AG04450 (cell line): Measurements from ENCODE around the gene UBE2F. TPM values are rescaled to one million over a fixed set of nuclear protein-coding genes. Genes with fewer than 3 reads are reported as not detected.

Experiments used
- CTCF ChIA-PET: fragments of 300-600, 350-600 bp; formaldehyde crosslinking; extraction: SDS; loops from one replicate; lab custom pipeline; 2022; ENCODE audit warnings: antibody characterized with exemption, inconsistent platforms; lab: Charles Lee
- POLR2A ChIA-PET: fragments of 350-600 bp; formaldehyde crosslinking; extraction: SDS; loops from one replicate; lab custom pipeline; 2021; ENCODE audit warnings: antibody characterized with exemption, inconsistent platforms; lab: Yijun Ruan, JAX
- DNase-seq: peaks from one replicate; pipeline ENCODE4 v3.0.0-alpha.2; 2011; ENCODE audit warnings: low read depth, low spot score
- H3K27ac ChIP-seq: one replicate; pipeline ENCODE4 v1.5.1; 2012; ENCODE audit warnings: low read depth, low read length, control low read depth
- H3K27me3 ChIP-seq: one replicate; pipeline ENCODE4 v1.6.0; 2012; ENCODE audit warnings: low read length; ENCODE audit not compliant: control insufficient read depth, insufficient read depth
- H3K4me3 ChIP-seq: 2 replicates; pipeline ENCODE4 v1.5.1; 2011; ENCODE audit warnings: mild to moderate bottlenecking, low read depth, low read length, control low read depth
- H3K9me3 ChIP-seq: 2 replicates; pipeline ENCODE4 v1.5.1; 2012; ENCODE audit warnings: low read length; ENCODE audit not compliant: control insufficient read depth, insufficient read depth
- CTCF ChIP-seq: IDR thresholded peaks from 2 replicates; pipeline ENCODE4 v1.5.1; 2011; ENCODE audit warnings: low read depth, low read length, control low read depth, inconsistent platforms
- polyA plus RNA-seq: library from polyadenylated mRNA; depleted of rRNA; stranded (reverse); fragments of >200 nt; gene quantifications from 2 replicates; pipeline ENCODE4 v1.2.3, GENCODE V29; 2011

UBE2F gene
- polyA plus RNA-seq, 1 experiment: 119 TPM

- Histone ChIP-seq H3K27me3 (no peaks in the 10 kb centered on the region), H3K27ac (no peak overlapping the region), H3K4me3 (no peak overlapping the region), H3K9me3 (peaks cover 4% of the 10 kb centered on the region; the same call in 1 of the 2 replicates)
- DNase-seq: no peak
- no peak for TF ChIP-seq CTCF
- ChIA-PET CTCF (interaction anchor here (0.7 kb wide), 1 partner anchor 69 kb away, joined by 3 read pairs; no protein-coding TSS in a partner anchor), POLR2A (no interaction called here)
Measured at GRCh38 chr2:238082827-238083226, 116.0 kb downstream of the UBE2F start.

DNA sequence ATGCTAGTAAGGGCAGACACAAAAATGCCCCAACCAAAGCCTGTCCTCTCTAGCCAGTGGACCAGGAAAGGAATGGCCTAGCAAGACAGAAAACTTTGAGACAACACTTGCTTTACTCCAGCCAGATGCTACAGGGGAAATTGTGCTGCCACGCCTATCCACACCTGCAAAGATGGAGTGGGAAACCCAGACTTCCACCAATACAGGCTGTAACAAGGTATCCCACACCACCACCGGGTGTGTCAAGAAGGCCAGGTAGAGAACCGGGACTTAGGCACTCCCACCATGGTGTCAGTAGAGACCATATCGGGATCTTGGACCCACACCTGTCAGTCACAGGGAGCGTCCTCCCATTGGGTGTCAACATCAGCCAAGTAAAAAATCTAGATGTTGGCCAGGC, 117.1 kb downstream of the UBE2F start:
- H3K27ac ChIP-seq: no peak overlapping the region
- H3K4me3 ChIP-seq: no peak overlapping the region
- peaks cover 4% of the 10 kb centered on the region; the same call in 1 of the 2 replicates for H3K9me3 ChIP-seq
- no peaks in the 10 kb centered on the region for H3K27me3 ChIP-seq
- TF ChIP-seq CTCF: no peak
- DNase-seq: no peak
- ChIA-PET CTCF (no interaction called here), POLR2A (no interaction called here)

DNA sequence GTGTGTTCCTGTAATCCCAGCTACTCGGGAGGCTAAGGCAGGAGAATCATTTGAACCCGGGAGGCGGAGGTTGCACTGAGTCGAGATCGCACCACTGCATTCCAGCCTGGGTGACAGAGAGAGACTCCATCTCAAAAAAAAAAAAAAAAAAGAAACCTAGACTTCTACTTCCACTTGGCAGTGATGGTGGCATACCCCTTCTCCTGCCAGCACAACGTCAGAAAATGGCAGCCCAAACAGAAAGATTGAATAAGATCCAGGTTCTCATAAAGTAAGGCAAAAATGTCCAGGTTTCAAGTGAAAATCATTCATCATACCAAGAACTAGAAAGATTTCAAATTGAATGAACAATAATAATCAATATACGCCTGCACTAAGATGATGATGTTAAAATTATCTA, 117.9 kb downstream of the UBE2F start:
- TF ChIP-seq CTCF: no peak
- H3K27ac ChIP-seq: no peak overlapping the region
- ChIA-PET POLR2A (no interaction called here), CTCF (no interaction called here)
- no peak for DNase-seq
- H3K9me3 ChIP-seq: peaks cover 4% of the 10 kb centered on the region; the same call in 1 of the 2 replicates
- H3K4me3 ChIP-seq: no peak overlapping the region
- no peaks in the 10 kb centered on the region for H3K27me3 ChIP-seq

DNA sequence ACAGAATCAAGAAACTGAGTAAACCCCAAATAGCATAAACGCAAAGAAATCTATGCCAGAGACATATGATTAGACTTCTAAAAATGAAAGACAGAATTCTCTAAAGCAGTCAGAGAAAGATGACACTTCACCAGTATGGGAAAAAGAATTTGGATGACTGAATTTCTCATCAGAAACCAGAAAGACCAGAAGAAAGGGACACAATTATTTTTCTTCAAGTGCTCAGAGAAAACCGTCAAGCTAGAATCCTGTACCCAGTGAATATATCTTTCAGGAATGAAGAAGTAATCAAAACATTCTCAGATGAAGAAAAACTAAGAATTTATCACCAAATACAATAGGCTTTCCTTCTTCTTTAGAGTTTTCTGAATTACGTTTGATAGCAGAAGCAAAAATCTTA, 119.1 kb downstream of the UBE2F start:
- no peak overlapping the region for H3K4me3 ChIP-seq
- H3K27ac ChIP-seq: no peak overlapping the region
- ChIA-PET POLR2A (no interaction called here), CTCF (interaction anchor here (1.1 kb wide), 1 partner anchor 10 kb away, joined by 3 read pairs; no protein-coding TSS in a partner anchor)
- H3K9me3 ChIP-seq: no peaks in the 10 kb centered on the region; the same call in 1 of the 2 replicates
- no peaks in the 10 kb centered on the region for H3K27me3 ChIP-seq
- no peak for DNase-seq
- TF ChIP-seq CTCF: no peak

GRCh38 chr2:238087211-238087610, 120.4 kb downstream of the UBE2F start:
- ChIA-PET CTCF (interaction anchor here (0.5 to 1.0 kb wide), 2 partner anchors 136 to 176 kb away, joined by 4 to 5 read pairs; no protein-coding TSS in a partner anchor), POLR2A (no interaction called here)
- TF ChIP-seq CTCF: no peak
- no peak overlapping the region for H3K4me3 ChIP-seq
- DNase-seq: no peak
- H3K27me3 ChIP-seq: no peaks in the 10 kb centered on the region
- H3K9me3 ChIP-seq: no peaks in the 10 kb centered on the region
- no peak overlapping the region for H3K27ac ChIP-seq
